Measurements from ENCODE around the gene MRM2. TPM values are rescaled to one million over a fixed set of nuclear protein-coding genes. Genes with fewer than 3 reads are reported as not detected.
A peak's percentile ranks its signal among the peaks of the same experiment; 100 is the strongest.

Gene MRM2
- total RNA-seq, 1 experiment from 2014 or later, result 49.9 TPM

DNA sequence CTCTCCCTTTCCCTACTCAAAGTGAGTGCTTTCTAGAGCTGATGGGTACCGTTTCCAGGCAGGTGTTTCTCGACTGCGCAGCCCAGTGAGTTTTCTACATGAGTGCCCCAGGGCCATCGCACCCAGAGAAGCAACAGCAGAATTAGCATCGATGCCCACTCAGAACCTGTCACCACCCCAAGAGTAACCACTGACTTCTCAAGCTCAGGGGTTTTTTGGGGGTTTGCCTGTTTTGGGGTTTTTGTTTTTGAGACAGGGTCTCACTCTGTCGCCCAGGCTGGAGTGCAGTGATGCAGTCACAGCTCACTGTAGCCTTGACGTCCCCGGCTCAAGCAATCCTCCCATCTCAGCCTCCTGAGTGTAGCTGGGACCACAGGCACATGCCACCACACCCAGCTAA lies 46.5 kb upstream of the MRM2 start:
- no peak for TF ChIP-seq TCF7L2 (IDR thresholded peaks at IDR 0.05; ENCODE audit: low read depth, low read length)
- TF ChIP-seq, protein P1, sequence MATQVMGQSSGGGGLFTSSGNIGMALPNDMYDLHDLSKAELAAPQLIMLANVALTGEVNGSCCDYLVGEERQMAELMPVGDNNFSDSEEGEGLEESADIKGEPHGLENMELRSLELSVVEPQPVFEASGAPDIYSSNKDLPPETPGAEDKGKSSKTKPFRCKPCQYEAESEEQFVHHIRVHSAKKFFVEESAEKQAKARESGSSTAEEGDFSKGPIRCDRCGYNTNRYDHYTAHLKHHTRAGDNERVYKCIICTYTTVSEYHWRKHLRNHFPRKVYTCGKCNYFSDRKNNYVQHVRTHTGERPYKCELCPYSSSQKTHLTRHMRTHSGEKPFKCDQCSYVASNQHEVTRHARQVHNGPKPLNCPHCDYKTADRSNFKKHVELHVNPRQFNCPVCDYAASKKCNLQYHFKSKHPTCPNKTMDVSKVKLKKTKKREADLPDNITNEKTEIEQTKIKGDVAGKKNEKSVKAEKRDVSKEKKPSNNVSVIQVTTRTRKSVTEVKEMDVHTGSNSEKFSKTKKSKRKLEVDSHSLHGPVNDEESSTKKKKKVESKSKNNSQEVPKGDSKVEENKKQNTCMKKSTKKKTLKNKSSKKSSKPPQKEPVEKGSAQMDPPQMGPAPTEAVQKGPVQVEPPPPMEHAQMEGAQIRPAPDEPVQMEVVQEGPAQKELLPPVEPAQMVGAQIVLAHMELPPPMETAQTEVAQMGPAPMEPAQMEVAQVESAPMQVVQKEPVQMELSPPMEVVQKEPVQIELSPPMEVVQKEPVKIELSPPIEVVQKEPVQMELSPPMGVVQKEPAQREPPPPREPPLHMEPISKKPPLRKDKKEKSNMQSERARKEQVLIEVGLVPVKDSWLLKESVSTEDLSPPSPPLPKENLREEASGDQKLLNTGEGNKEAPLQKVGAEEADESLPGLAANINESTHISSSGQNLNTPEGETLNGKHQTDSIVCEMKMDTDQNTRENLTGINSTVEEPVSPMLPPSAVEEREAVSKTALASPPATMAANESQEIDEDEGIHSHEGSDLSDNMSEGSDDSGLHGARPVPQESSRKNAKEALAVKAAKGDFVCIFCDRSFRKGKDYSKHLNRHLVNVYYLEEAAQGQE (IDR thresholded peaks at IDR 0.05; ENCODE audit: insufficient read depth in 1 of 2, low read depth in 2 of 2, low read length in 1 of 2), result no peak
- TF ChIP-seq SIN3A (IDR thresholded peaks at IDR 0.05; ENCODE audit: borderline replicate concordance, insufficient read depth, low read depth, low read length), result no peak
- no peak for TF ChIP-seq POLR2AphosphoS5 (IDR thresholded peaks at IDR 0.05; ENCODE audit: low read depth, low read length)
- TF ChIP-seq, protein P2, sequence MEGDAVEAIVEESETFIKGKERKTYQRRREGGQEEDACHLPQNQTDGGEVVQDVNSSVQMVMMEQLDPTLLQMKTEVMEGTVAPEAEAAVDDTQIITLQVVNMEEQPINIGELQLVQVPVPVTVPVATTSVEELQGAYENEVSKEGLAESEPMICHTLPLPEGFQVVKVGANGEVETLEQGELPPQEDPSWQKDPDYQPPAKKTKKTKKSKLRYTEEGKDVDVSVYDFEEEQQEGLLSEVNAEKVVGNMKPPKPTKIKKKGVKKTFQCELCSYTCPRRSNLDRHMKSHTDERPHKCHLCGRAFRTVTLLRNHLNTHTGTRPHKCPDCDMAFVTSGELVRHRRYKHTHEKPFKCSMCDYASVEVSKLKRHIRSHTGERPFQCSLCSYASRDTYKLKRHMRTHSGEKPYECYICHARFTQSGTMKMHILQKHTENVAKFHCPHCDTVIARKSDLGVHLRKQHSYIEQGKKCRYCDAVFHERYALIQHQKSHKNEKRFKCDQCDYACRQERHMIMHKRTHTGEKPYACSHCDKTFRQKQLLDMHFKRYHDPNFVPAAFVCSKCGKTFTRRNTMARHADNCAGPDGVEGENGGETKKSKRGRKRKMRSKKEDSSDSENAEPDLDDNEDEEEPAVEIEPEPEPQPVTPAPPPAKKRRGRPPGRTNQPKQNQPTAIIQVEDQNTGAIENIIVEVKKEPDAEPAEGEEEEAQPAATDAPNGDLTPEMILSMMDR (IDR thresholded peaks at IDR 0.05), result no peak
- ATAC-seq, result no peak
- Histone ChIP-seq H3K4me3 (ENCODE audit: low read depth in 2 of 2, low read length in 2 of 2) (no peak overlapping the region), H3K4me1 (ENCODE audit: control insufficient read depth, insufficient read depth, low read length) (no peaks in the 10 kb centered on the region), H3K27me3 (ENCODE audit: control insufficient read depth, insufficient read depth, low read length) (no peaks in the 10 kb centered on the region), H3K9me3 (ENCODE audit: control insufficient read depth, insufficient read depth, low read depth, low read length) (no peaks in the 10 kb centered on the region), H3K27ac (ENCODE audit: low read length) (no peak overlapping the region), H3K36me3 (ENCODE audit: control insufficient read depth, insufficient read depth, low read length) (no peaks in the 10 kb centered on the region)
- no TSS peak for BruUV-seq (replicated peaks)
- no peak for DNase-seq (ENCODE audit: low read depth, low spot score)
- in situ Hi-C loops (cut with HindIII; ENCODE audit: low pct_unique_long_range_greater_than_20kb, low sequenced_read_pairs), result no loop called here
- CTCF ChIA-PET, result no interaction called here
- POLR2A ChIA-PET, result no interaction called here
- intact Hi-C loops (cut with micrococcal nuclease; ENCODE audit: unreplicated experiment), result no loop called here

DNA sequence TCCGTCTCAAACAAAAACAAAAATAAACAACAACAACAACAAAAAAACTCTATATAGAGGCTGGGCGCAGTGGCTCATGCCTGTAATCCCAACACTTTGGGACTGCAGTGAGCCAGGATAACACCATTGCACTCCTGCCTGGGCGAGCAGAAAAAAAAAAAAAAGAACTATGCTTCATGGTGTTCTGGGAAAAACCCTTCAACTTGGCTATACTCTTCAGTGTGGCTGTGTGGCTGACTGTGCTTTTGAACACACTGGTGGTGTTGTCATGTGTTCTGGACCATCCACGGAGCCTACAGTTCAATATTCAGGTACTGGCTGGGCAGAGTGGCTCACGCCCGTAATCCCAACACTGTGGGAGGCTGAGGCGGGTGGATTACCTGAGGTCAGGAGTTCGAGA lies 45.7 kb upstream of the MRM2 start:
- TF ChIP-seq, protein P1 (IDR thresholded peaks at IDR 0.05; ENCODE audit: insufficient read depth in 1 of 2, low read depth in 2 of 2, low read length in 1 of 2), result no peak
- TF ChIP-seq TCF7L2 (IDR thresholded peaks at IDR 0.05; ENCODE audit: low read depth, low read length) (no peak), POLR2AphosphoS5 (IDR thresholded peaks at IDR 0.05; ENCODE audit: low read depth, low read length) (no peak), SIN3A (IDR thresholded peaks at IDR 0.05; ENCODE audit: borderline replicate concordance, insufficient read depth, low read depth, low read length) (no peak)
- TF ChIP-seq, protein P2 (IDR thresholded peaks at IDR 0.05), result no peak
- no TSS peak for BruUV-seq (replicated peaks)
- POLR2A ChIA-PET, result no interaction called here
- no peaks in the 10 kb centered on the region for H3K9me3 ChIP-seq (ENCODE audit: control insufficient read depth, insufficient read depth, low read depth, low read length)
- CTCF ChIA-PET, result no interaction called here
- intact Hi-C loops (cut with micrococcal nuclease; ENCODE audit: unreplicated experiment), result no loop called here
- H3K4me3 ChIP-seq (ENCODE audit: low read depth in 2 of 2, low read length in 2 of 2), result no peak overlapping the region
- ATAC-seq, result peak; percentile 37; the same call in 1 of the 2 replicates
- H3K27me3 ChIP-seq (ENCODE audit: control insufficient read depth, insufficient read depth, low read length), result no peaks in the 10 kb centered on the region
- H3K27ac ChIP-seq (ENCODE audit: low read length), result no peak overlapping the region
- in situ Hi-C loops (cut with HindIII; ENCODE audit: low pct_unique_long_range_greater_than_20kb, low sequenced_read_pairs), result no loop called here
- H3K36me3 ChIP-seq (ENCODE audit: control insufficient read depth, insufficient read depth, low read length), result no peaks in the 10 kb centered on the region
- no peaks in the 10 kb centered on the region for H3K4me1 ChIP-seq (ENCODE audit: control insufficient read depth, insufficient read depth, low read length)
- DNase-seq (ENCODE audit: low read depth, low spot score), result no peak
